GM23338 (cell line): Measurements from ENCODE around the gene MTHFD1L. TPM values are rescaled to one million over a fixed set of nuclear protein-coding genes. Genes with fewer than 3 reads are reported as not detected.

Source experiments
- ATAC-seq: fragments of 200-7000 bp; cut with Tn5 transposase; 3 replicates; pipeline ENCODE4 v1.9.1; 2020
- DNase-seq: peaks from one replicate; pipeline ENCODE4 v3.0.0-alpha.2; 2015; ENCODE audit warnings: low spot score
- H2AFZ ChIP-seq: fragments of 200-600 bp; sonication (generic); 2 replicates; pipeline ENCODE4 v1.8.0; 2016; ENCODE audit warnings: antibody characterized with exemption, mild to moderate bottlenecking, moderate library complexity
- H3F3A ChIP-seq: fragments of 200-600 bp; sonication (generic); replicated peaks from 2 replicates; pipeline ENCODE4 v1.8.0; 2017; ENCODE audit warnings: antibody characterized with exemption, mixed run types, low read depth
- H3K27ac ChIP-seq: fragments of 200-600 bp; sonication (generic); 2 replicates; pipeline ENCODE4 v1.6.1; 2016; ENCODE audit warnings: low read depth
- H3K27me3 ChIP-seq: fragments of 200-600 bp; sonication (generic); 2 replicates; pipeline ENCODE4 v1.8.0; 2016; ENCODE audit warnings: mild to moderate bottlenecking, mixed run types, moderate library complexity; ENCODE audit not compliant: insufficient read depth
- H3K36me3 ChIP-seq: fragments of 200-600 bp; sonication (generic); 2 replicates; pipeline ENCODE4 v1.8.0; 2016; ENCODE audit warnings: mild to moderate bottlenecking; ENCODE audit not compliant: insufficient read depth
- H3K4me1 ChIP-seq: fragments of 200-600 bp; sonication (generic); 2 replicates; pipeline ENCODE4 v1.8.0; 2016; ENCODE audit warnings: mild to moderate bottlenecking, moderate library complexity; ENCODE audit not compliant: insufficient read depth
- H3K4me2 ChIP-seq: fragments of 200-600 bp; sonication (generic); 2 replicates; pipeline ENCODE4 v1.7.1; 2017; ENCODE audit warnings: mixed run types
- H3K4me3 ChIP-seq: fragments of 200-600 bp; sonication (generic); 2 replicates; pipeline ENCODE4 v1.6.1; 2016; ENCODE audit warnings: mixed run types
- H3K79me2 ChIP-seq: fragments of 200-600 bp; sonication (generic); replicated peaks from 2 replicates; pipeline ENCODE4 v1.8.0; 2017; ENCODE audit warnings: mild to moderate bottlenecking; ENCODE audit not compliant: insufficient read depth
- H3K9me2 ChIP-seq: fragments of 200-600 bp; sonication (generic); 2 replicates; pipeline ENCODE4 v1.8.0; 2017; ENCODE audit not compliant: insufficient read depth
- H4K20me1 ChIP-seq: fragments of 200-600 bp; sonication (generic); replicated peaks from 2 replicates; pipeline ENCODE4 v1.8.0; 2017; ENCODE audit warnings: mild to moderate bottlenecking; ENCODE audit not compliant: insufficient read depth
- H3K27ac Mint-ChIP-seq: 2 replicates; pipeline ENCODE4 v1.8.0; 2020; ENCODE audit warnings: inconsistent platforms, mild to moderate bottlenecking, moderate library complexity, mixed read lengths
- H3K27me3 Mint-ChIP-seq: 3 replicates; pipeline ENCODE4 v1.8.0; 2022; ENCODE audit warnings: low read depth, mild to moderate bottlenecking, moderate library complexity, mixed read lengths, inconsistent platforms; ENCODE audit not compliant: insufficient read depth, poor library complexity
- H3K36me3 Mint-ChIP-seq: 3 replicates; pipeline ENCODE4 v1.8.0; 2021; ENCODE audit warnings: low read depth, mild to moderate bottlenecking, inconsistent platforms, moderate library complexity, mixed read lengths
- H3K4me1 Mint-ChIP-seq: 3 replicates; pipeline ENCODE4 v1.8.0; 2020; ENCODE audit warnings: mild to moderate bottlenecking, inconsistent platforms, mixed read lengths
- H3K4me3 Mint-ChIP-seq: 3 replicates; pipeline ENCODE4 v1.8.0; 2021; ENCODE audit warnings: moderate library complexity, mild to moderate bottlenecking, inconsistent platforms, mixed read lengths
- H3K9me3 Mint-ChIP-seq: 3 replicates; pipeline ENCODE4 v1.8.0; 2020; ENCODE audit warnings: moderate library complexity, mild to moderate bottlenecking, inconsistent platforms, mixed read lengths
- CTCF ChIP-seq, 2 experiments: fragments of 200-600 bp in 1 of 2; sonication (generic) in 1 of 2; conservative IDR thresholded peaks; 2 replicates each; pipeline versions ENCODE4 v1.5.1 to v1.6.1; 2016 to 2017; ENCODE audit warnings: antibody characterized with exemption in 2 of 2, low read depth in 2 of 2, mild to moderate bottlenecking in 2 of 2, moderate library complexity in 1 of 2
- ETS1 ChIP-seq: IDR thresholded peaks from 2 replicates; pipeline ENCODE4 v1.6.1; 2016; ENCODE audit warnings: antibody characterized with exemption
- EZH2phosphoT487 ChIP-seq: fragments of 200-600 bp; sonication (generic); IDR thresholded peaks from one replicate; pipeline ENCODE4 v1.8.1; 2018; ENCODE audit warnings: antibody characterized with exemption; ENCODE audit not compliant: unreplicated experiment
- NANOG ChIP-seq: IDR thresholded peaks from 2 replicates; pipeline ENCODE4 v1.6.1; 2016; ENCODE audit warnings: antibody characterized with exemption, borderline replicate concordance
- STAT1 ChIP-seq: IDR thresholded peaks from one replicate; pipeline ENCODE4 v1.6.1; 2016; ENCODE audit warnings: antibody characterized with exemption; ENCODE audit not compliant: unreplicated experiment
- ZNF462 ChIP-seq: fragments of 250-450 bp; sonication (Bioruptor Pico); IDR thresholded peaks from 2 replicates; pipeline ENCODE4 v1.5.0; 2020; ENCODE audit warnings: mild to moderate bottlenecking, moderate library complexity
- polyA plus RNA-seq: library from polyadenylated mRNA; unstranded; fragments of >200 nt; fragmentation: Nextera tagmentation; extraction: Ambion mirVana; gene quantifications from 2 replicates; pipeline ENCODE4 v1.2.1, GENCODE V29; 2016
- total RNA-seq: library from RNA; depleted of rRNA; stranded (reverse); fragments of >200 nt; shearing (Covaris generic); gene quantifications from 2 replicates; pipeline ENCODE4 v1.2.3, GENCODE V29; 2014

The MTHFD1L gene
- total and polyA plus RNA-seq, 2 experiments from 2014 or later, result 53.2 to 66.8 TPM

- no peak for TF ChIP-seq ZNF462 (CRISPR knock-in tag)
- no peak for TF ChIP-seq ETS1
- TF ChIP-seq CTCF (conservative IDR thresholded peaks at IDR 0.05; ENCODE audit: low read depth in 2 of 2), result no peak
These were observed 33.9 kb upstream of the MTHFD1L start (continued) for GRCh38 chr6:150831577-150831976.

GRCh38 chr6:150835620-150836019, 29.9 kb upstream of the MTHFD1L start:
- no peak overlapping the region for H3K4me2 ChIP-seq
- H3K4me3 ChIP-seq, result no peak overlapping the region
- no peaks in the 10 kb centered on the region for H3K9me2 ChIP-seq
- ATAC-seq (no peak), DNase-seq (no peak)
- no peak for TF ChIP-seq CTCF (conservative IDR thresholded peaks at IDR 0.05; ENCODE audit: low read depth in 2 of 2)
- TF ChIP-seq EZH2phosphoT487, result no peak
- no peak for TF ChIP-seq NANOG
- TF ChIP-seq STAT1, result no peak
- Mint-ChIP-seq H3K4me3 (no peak overlapping the region), H3K4me1 (no peaks in the 10 kb centered on the region), H3K27me3 (peaks cover 2% of the 10 kb centered on the region), H3K27ac (no peak overlapping the region), H3K9me3 (no peaks in the 10 kb centered on the region), H3K36me3 (no peaks in the 10 kb centered on the region)
- no peak overlapping the region for H3K27ac ChIP-seq
- no peaks in the 10 kb centered on the region for H3F3A ChIP-seq
- no peaks in the 10 kb centered on the region for H4K20me1 ChIP-seq
- no peaks in the 10 kb centered on the region for H3K36me3 ChIP-seq
- no peaks in the 10 kb centered on the region for H3K79me2 ChIP-seq
- no peak overlapping the region for H2AFZ ChIP-seq
- H3K4me1 ChIP-seq, result no peaks in the 10 kb centered on the region
- no peaks in the 10 kb centered on the region for H3K27me3 ChIP-seq
